Limb (tissue), 2 donors: ENCODE results near the gene MYL10.

Source experiments
- DNase-seq, 2 donors: peaks; one replicate each; pipeline ENCODE4 v3.0.0-alpha.2; 2016; ENCODE audit errors: extremely low spot score in 2 of 2

MYL10 gene

DNA sequence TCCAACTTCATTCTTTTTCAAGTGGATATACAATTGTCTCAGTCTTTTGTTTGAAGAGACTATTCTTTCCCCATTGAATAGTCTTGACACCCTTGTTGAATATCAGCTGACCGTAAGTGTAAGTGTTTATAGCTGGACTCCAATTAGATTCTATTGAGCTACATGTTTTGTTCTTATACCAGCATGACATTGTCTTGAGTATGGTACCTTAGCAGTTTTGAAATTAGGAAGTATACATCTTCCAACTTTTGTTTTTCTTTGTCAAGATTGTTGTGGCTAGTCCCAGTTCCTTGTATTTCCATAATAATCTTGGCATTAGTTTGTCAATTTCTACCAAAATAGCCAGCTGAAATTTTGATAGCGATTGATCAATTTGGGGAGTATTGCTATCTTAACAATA is 56.9 kb downstream of the MYL10 start:
- DNase-seq = no peak

- peak in 1 of 2 donors; percentile 27 for DNase-seq
Measured at GRCh38 chr7:101567230-101567629, 61.9 kb downstream of the MYL10 start.

GRCh38 chr7:101565601-101566209 is 63.4 kb downstream of the MYL10 start:
- peak in 1 of 2 donors; percentile 12 for DNase-seq

- peak in 1 of 2 donors; percentile 45 for DNase-seq
Measured at GRCh38 chr7:101564778-101565211, 64.3 kb downstream of the MYL10 start.

- DNase-seq = no peak
Measured at GRCh38 chr7:101563943-101564777, 64.9 kb downstream of the MYL10 start.
